ENCODE measurements around the gene TMEM63C.

- TF ChIP-seq POLR2A (IDR thresholded peaks at IDR 0.05; ENCODE audit: low read length) = no peak
- TF ChIP-seq GATA1 (IDR thresholded peaks at IDR 0.05; ENCODE audit: low read depth, low read length) = no peak
These were observed 70.3 kb downstream of the TMEM63C start for GRCh38 chr14:77251870-77252269.
